ENCODE measurements around the gene PHF21A. TPM values are rescaled to one million over a fixed set of nuclear protein-coding genes. Genes with fewer than 3 reads are reported as not detected.

Gene PHF21A
- total and polyA plus RNA-seq, 2 donors (not counting 3 experiments of a cell fraction or from before 2014, with no cell fraction given): 14.1 to 30.5 TPM

- no peak overlapping the region for H2AFZ ChIP-seq (ENCODE audit: low read depth, low read length)
- dilution Hi-C loops (cut with MboI; ENCODE audit: extremely low pct_ligation_motif_present, low sequenced_read_pairs): no loop called here
- TF ChIP-seq MYC (IDR thresholded peaks at IDR 0.05; ENCODE audit: low read depth, low read length) (no peak), JUN (IDR thresholded peaks at IDR 0.05; ENCODE audit: borderline replicate concordance, insufficient read depth, insufficient read length, low read depth) (no peak), GATA2 (IDR thresholded peaks at IDR 0.05; ENCODE audit: insufficient read depth, insufficient read length, low read depth, low read length) (no peak), MAX (IDR thresholded peaks at IDR 0.05; ENCODE audit: insufficient read depth, insufficient read length) (no peak), FOS (IDR thresholded peaks at IDR 0.05; ENCODE audit: borderline replicate concordance, insufficient read depth, low read length) (no peak), POLR2A (IDR thresholded peaks at IDR 0.05; ENCODE audit: low read depth, low read length) (no peak), EZH2 (IDR thresholded peaks at IDR 0.05; ENCODE audit: borderline replicate concordance, low read depth, low read length, severe bottlenecking) (no peak), CTCF (IDR thresholded peaks at IDR 0.05; ENCODE audit: extremely low read depth in 1 of 2, insufficient read depth in 1 of 2, low read depth in 1 of 2, low read length in 2 of 2) (no peak), POLR2AphosphoS5 (IDR thresholded peaks at IDR 0.05; ENCODE audit: insufficient read depth, low read depth, low read length) (no peak)
- no peaks in the 10 kb centered on the region for H3K27me3 ChIP-seq (ENCODE audit: control insufficient read depth in 2 of 2, insufficient read depth in 2 of 2, low read length in 2 of 2)
- no peaks in the 10 kb centered on the region for H3K79me2 ChIP-seq (ENCODE audit: control insufficient read depth, insufficient read depth, low read length)
- no peak overlapping the region for H3K9ac ChIP-seq (replicated peaks; ENCODE audit: extremely low read depth, insufficient read depth, low read length)
- no peak for DNase-seq (ENCODE audit: low read depth, low spot score)
- H3K4me3 ChIP-seq (replicated peaks in 1 of 3; ENCODE audit: insufficient read depth in 1 of 3, low read depth in 1 of 3, low read length in 3 of 3): no peak overlapping the region
- H3K27ac ChIP-seq (ENCODE audit: insufficient read depth, low read depth, low read length): no peak overlapping the region
- H3K4me1 ChIP-seq (ENCODE audit: control insufficient read depth, extremely low read depth, insufficient read depth, low read length): no peaks in the 10 kb centered on the region
- H3K9me3 ChIP-seq (replicated peaks; ENCODE audit: control insufficient read depth, insufficient read depth, low read length): no peaks in the 10 kb centered on the region
- intact Hi-C loops (cut with micrococcal nuclease): no loop called here
- no peak overlapping the region for H3K4me2 ChIP-seq (ENCODE audit: insufficient read depth, low read length)
- no peaks in the 10 kb centered on the region for H3K9me1 ChIP-seq (replicated peaks; ENCODE audit: control insufficient read depth, extremely low read depth, insufficient read depth, low read length)
- ChIA-PET POLR2A (no interaction called here), CTCF (interaction anchor here (2.1 kb wide), 1 partner anchor 9 kb away, joined by 8 read pairs; no protein-coding TSS in a partner anchor)
- H3K36me3 ChIP-seq (ENCODE audit: control insufficient read depth in 2 of 2, extremely low read depth in 1 of 2, insufficient read depth in 2 of 2, low read length in 2 of 2): no peaks in the 10 kb centered on the region
- FAIRE-seq: no peak
- H4K20me1 ChIP-seq (replicated peaks; ENCODE audit: control insufficient read depth, extremely low read depth, insufficient read depth, low read length): no peaks in the 10 kb centered on the region
- no TSS peak for BruUV-seq (replicated peaks)
Measured at GRCh38 chr11:46060013-46060412, 61.2 kb downstream of the PHF21A start.

Data from endothelial cell of umbilical vein (primary cell).